MM.1S (cell line): ENCODE measurements around the gene AK9.

Experiments used
- CTCF ChIP-seq: fragments of 300-600 bp; sonication (generic); IDR thresholded peaks from 2 replicates; pipeline ENCODE4 v1.5.1; 2016; ENCODE audit warnings: antibody characterized with exemption, low read length, mixed read lengths
- EZH2 ChIP-seq: fragments of 300-600 bp; sonication (generic); optimal IDR thresholded peaks from 2 replicates; pipeline ENCODE3; 2017; ENCODE audit warnings: low read depth, mild to moderate bottlenecking, antibody characterized with exemption, low read length, mixed read lengths

- TF ChIP-seq EZH2 (no peak), CTCF (no peak)
Measured at GRCh38 chr6:109687271-109687761, 3.7 kb downstream of the AK9 start.
